GM12875 (cell line): Measurements from ENCODE around the gene TNRC18.
"Not testable (repeated sequence)": the region's sequence is repeated elsewhere in the genome, so short reads cannot be mapped to it uniquely, and the experiment has no call there.

Experiments
- H3K4me3 ChIP-seq: one replicate; pipeline ENCODE4 v1.5.1; 2011; ENCODE audit warnings: low read depth, low read length, control low read depth
- CTCF ChIP-seq: IDR thresholded peaks from 2 replicates; pipeline ENCODE4 v1.5.1; 2011; ENCODE audit warnings: low read depth, mild to moderate bottlenecking, control low read depth, inconsistent platforms, low read length, moderate library complexity, borderline replicate concordance; ENCODE audit not compliant: insufficient read depth

The TNRC18 gene

GRCh38 chr7:5322621-5323410 lies 100.8 kb downstream of the TNRC18 start:
- TF ChIP-seq CTCF: no peak
- no peak overlapping the region for H3K4me3 ChIP-seq

- TF ChIP-seq CTCF: no peak
- no peak overlapping the region for H3K4me3 ChIP-seq
Observed at GRCh38 chr7:5320802-5321396, 102.7 kb downstream of the TNRC18 start.

- no peak overlapping the region for H3K4me3 ChIP-seq
- TF ChIP-seq CTCF: no peak
Observed at GRCh38 chr7:5320391-5320790, 103.2 kb downstream of the TNRC18 start.

- not testable (repeated sequence) for H3K4me3 ChIP-seq
Observed at GRCh38 chr7:5318613-5319012, 105.0 kb downstream of the TNRC18 start.

- TF ChIP-seq CTCF: no peak
- no peak overlapping the region for H3K4me3 ChIP-seq
Observed at GRCh38 chr7:5315761-5316160, 107.9 kb downstream of the TNRC18 start.

GRCh38 chr7:5314864-5315263 lies 108.8 kb downstream of the TNRC18 start:
- TF ChIP-seq CTCF: no peak

GRCh38 chr7:5313076-5313885 lies 110.4 kb downstream of the TNRC18 start:
- not testable (repeated sequence) for H3K4me3 ChIP-seq

More at GRCh38 chr7:5314864-5315263, 108.8 kb downstream of the TNRC18 start:
- H3K4me3 ChIP-seq: no peak overlapping the region

- H3K4me3 ChIP-seq: not testable (repeated sequence)
Observed at GRCh38 chr7:5312276-5313070, 111.2 kb downstream of the TNRC18 start.
